Measurements from ENCODE around the gene ZNF784. TPM values are rescaled to one million over a fixed set of nuclear protein-coding genes. Genes with fewer than 3 reads are reported as not detected.

ZNF784 gene
- total RNA-seq, 4 donors from 2014 or later, result 5.7 to 10.3 (median 8.3) TPM

DNA sequence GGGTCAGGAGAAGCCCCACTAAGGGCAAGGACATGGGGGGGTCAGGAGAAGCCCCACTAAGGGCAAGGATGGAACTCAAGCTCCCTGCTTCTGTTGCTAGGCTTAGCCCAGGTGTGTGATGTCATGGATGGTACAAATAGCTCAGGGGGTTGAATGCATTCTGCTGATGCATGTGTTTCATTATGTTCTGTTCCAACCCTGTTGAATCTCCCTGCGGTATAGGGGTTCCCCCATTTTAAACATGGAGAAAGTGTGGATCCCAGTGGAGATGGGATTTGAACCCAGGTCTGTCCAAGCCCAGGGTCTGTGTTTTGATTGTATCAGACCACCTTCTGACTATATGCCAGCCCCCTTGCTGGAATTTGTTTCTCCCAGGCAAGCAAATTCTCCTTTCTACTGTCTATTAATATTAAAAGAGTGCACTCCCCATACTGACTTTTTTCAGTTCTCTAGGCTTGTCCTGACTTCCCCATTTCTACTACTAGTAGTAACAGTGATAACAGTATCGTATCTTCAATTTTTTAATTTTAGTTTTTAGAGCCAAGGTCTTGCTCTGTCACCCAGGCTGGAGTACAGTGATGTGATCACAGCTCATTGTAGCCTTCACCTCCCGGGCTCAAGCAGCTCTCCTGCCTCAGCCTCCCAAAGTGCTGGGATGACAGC lies 12.3 kb downstream of the ZNF784 start:
- no peak for TF ChIP-seq POLR2A (IDR thresholded peaks at IDR 0.05)
- TF ChIP-seq, protein P1, sequence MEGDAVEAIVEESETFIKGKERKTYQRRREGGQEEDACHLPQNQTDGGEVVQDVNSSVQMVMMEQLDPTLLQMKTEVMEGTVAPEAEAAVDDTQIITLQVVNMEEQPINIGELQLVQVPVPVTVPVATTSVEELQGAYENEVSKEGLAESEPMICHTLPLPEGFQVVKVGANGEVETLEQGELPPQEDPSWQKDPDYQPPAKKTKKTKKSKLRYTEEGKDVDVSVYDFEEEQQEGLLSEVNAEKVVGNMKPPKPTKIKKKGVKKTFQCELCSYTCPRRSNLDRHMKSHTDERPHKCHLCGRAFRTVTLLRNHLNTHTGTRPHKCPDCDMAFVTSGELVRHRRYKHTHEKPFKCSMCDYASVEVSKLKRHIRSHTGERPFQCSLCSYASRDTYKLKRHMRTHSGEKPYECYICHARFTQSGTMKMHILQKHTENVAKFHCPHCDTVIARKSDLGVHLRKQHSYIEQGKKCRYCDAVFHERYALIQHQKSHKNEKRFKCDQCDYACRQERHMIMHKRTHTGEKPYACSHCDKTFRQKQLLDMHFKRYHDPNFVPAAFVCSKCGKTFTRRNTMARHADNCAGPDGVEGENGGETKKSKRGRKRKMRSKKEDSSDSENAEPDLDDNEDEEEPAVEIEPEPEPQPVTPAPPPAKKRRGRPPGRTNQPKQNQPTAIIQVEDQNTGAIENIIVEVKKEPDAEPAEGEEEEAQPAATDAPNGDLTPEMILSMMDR (IDR thresholded peaks at IDR 0.05), result no peak
- intact Hi-C loops (cut with DNase I; ENCODE audit: low total_unique reads), result loop anchor here (10.0 kb wide), 1 partner anchor 97 kb away; no protein-coding TSS in a partner anchor

DNA sequence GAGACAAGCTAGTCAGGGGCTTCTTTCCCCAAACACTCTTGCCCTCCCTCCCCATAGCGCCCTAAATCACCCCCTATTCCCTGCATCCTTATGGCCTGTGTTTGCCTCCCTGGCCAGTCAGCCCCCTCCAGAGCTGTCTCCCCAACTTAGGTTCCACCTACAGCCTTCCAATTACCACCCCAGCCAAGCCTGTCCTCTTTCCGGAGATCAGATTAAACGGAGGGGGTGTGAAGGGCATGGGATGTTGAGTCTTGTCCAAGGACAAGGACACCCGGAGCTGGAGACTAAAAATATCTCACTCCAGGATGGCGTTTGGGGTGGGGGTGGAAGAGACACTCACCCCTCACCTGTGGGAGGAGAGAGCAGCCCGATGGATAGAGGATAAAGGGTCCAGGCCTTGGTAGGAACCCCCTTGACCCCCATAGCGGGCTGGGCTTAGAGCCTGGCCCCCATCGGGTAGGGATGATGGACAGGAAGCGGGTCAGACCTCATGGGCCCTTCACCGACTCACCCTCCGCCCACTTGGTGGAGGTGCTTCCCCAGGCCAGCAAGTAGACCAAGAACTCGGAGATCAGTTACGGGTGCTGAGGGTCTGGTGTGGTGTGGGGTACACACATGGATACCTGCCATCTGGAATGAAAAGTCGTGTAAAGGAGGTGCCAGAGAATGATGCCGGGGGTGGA lies 12.9 kb downstream of the ZNF784 start:
- no peak for DNase-seq (ENCODE audit: low spot score in 2 of 2)
- 70 to 79% methylated on average over 15 of the region's 15 CpGs for WGBS, 2 donors
- H3K4me3 ChIP-seq (ENCODE audit: low read depth, poor library complexity, severe bottlenecking), result no peak overlapping the region
- TF ChIP-seq POLR2A (IDR thresholded peaks at IDR 0.05), result no peak
- TF ChIP-seq, protein P1 (IDR thresholded peaks at IDR 0.05), result no peak
- intact Hi-C loops (cut with DNase I; ENCODE audit: low total_unique reads), result loop anchor here (10.0 kb wide), 1 partner anchor 97 kb away; no protein-coding TSS in a partner anchor

More for the DNA sequence above, 12.3 kb downstream of the ZNF784 start:
- WGBS, 2 donors, result 73% methylated on average over 3 of the region's 3 CpGs
- no peak overlapping the region for H3K4me3 ChIP-seq (ENCODE audit: low read depth, poor library complexity, severe bottlenecking)
- no peak for DNase-seq (ENCODE audit: low spot score in 2 of 2)

DNA sequence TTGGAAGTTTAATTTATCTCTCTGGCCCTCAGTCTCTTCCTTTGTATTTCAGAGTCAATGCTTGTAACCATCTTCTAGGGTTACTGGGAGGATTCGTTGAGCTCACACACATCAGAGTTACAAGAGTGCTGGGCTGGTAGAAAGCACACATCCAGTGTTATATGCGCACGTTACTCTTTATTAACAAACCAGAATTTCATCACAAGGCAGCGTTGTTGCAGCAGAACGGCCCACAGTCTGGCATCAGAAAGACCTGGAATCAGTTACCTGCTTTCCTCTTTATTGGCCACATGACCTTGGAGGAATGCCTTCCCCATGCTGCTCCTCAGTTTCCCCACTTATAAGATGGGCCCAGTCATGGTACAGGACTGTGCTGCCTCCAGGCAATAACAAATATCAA lies 15.0 kb downstream of the ZNF784 start:
- DNase-seq (ENCODE audit: low spot score in 2 of 2), result no peak
- TF ChIP-seq POLR2A (IDR thresholded peaks at IDR 0.05), result no peak
- TF ChIP-seq, protein P1 (IDR thresholded peaks at IDR 0.05), result no peak
- intact Hi-C loops (cut with DNase I; ENCODE audit: low total_unique reads), result no loop called here
- 90 to 96% methylated on average over 5 of the region's 5 CpGs for WGBS, 2 donors
- H3K4me3 ChIP-seq (ENCODE audit: low read depth, poor library complexity, severe bottlenecking), result no peak overlapping the region

DNA sequence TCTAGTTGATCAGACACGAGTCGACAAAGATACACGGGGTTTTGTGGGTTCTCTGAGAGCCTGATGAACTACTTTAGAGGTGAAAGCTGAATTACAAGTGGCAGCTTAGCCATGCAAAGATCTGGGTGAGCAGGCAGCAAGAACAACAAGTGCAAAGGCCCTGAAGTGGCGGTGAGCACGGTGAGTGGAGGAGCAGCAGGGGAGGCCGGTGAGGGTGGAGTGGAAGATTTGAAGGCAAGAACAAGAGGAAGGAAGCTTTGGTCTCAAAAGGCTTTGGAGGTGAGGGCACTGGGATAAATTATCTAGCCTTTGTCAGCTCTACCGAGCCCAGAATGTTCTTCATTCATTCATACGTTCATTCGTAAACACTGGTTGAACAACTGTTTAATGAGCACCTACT lies 17.5 kb downstream of the ZNF784 start:
- WGBS, 2 donors, result 72 to 75% methylated on average over 9 of the region's 9 CpGs
- intact Hi-C loops (cut with DNase I; ENCODE audit: low total_unique reads), result no loop called here
- no peak for DNase-seq (ENCODE audit: low spot score in 2 of 2)
- TF ChIP-seq POLR2A (IDR thresholded peaks at IDR 0.05), result no peak
- TF ChIP-seq, protein P1 (IDR thresholded peaks at IDR 0.05), result no peak
- no peak overlapping the region for H3K4me3 ChIP-seq (ENCODE audit: low read depth, poor library complexity, severe bottlenecking)

DNA sequence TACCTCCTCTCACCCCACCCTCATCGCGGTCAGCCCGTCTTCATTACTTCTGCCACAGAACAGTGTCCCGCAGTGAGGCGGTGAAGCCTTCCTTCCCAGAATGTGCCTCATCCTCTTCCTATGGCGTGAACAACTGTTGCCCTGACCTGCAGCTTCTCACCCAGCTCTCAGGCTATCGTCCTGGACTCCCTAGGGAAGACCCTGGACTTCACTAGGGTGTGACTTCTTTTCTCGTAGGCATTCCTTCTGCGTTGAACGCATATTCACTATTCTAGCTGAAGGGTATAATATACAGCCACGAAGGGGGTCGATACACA lies 17.9 kb downstream of the ZNF784 start:
- WGBS, 2 donors, result 19 to 23% methylated on average over 12 of the region's 12 CpGs
- TF ChIP-seq, protein P1 (IDR thresholded peaks at IDR 0.05), result no peak
- no peak for TF ChIP-seq POLR2A (IDR thresholded peaks at IDR 0.05)
- H3K4me3 ChIP-seq (ENCODE audit: low read depth, poor library complexity, severe bottlenecking), result no peak overlapping the region
- intact Hi-C loops (cut with DNase I; ENCODE audit: low total_unique reads), result no loop called here
- no peak for DNase-seq (ENCODE audit: low spot score in 2 of 2)

All from lower leg skin (tissue), 4 donors.